ENCODE data around the gene ATP6V0D1.

ATP6V0D1 gene

DNA sequence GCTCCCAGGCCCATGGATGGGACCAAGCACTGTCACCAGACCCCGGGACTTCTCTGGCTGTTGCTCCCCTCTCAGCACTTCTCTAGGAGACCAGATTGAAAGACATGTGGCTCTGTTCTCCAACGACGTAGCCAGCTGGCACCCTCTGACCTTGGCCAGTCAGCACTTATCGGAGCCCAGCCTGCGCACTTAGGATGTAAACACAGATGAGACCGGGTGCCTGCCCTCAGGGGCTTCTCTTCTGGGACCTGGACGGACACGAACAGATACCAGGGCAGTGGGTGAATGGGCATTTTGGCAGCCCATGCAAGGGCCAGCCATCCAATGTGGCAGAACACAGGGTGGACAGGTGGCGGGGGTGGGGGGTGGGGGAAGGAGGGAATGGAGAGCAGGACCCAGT is 71.3 kb downstream of the ATP6V0D1 start:
- DNase-seq, result no peak

DNA sequence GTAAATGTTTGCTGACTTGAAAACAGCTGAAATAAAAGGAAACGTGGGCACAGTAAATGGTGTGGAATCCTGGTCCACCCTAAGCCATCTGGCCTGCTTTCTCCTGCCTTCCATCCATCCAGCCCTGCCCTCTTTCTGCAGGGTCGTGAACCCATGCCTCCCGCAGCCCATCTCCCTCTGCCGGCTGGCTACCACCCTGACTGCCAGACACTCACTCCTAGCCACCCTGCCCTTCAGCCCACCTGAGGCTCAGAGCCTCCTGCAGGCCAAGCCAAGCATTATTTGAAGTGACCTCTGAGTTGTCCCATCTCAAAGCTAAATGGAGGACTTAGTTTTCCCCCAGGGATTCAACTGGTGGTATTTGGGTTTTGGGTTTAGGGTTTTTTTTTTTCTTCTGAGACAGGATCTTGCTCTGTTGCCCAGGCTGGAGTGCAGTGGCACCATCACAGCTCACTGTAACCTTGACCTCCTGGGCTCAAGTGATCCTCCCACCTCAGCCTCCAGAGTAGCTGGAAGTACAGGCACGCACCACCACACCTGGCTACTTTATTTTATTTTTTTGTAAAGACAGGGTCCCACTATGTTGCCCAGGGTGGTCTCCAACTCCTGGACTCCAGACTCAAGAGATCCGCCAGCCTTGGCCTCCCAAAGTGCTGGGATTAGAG is 73.0 kb downstream of the ATP6V0D1 start:
- no peak for DNase-seq

GRCh38 chr16:67407176-67407787 is 73.7 kb downstream of the ATP6V0D1 start:
- no peak for DNase-seq

GRCh38 chr16:67406111-67406971 is 74.6 kb downstream of the ATP6V0D1 start:
- DNase-seq, result peak in 8 of 56 donors; percentile 15 to 37 (median 19)

DNA sequence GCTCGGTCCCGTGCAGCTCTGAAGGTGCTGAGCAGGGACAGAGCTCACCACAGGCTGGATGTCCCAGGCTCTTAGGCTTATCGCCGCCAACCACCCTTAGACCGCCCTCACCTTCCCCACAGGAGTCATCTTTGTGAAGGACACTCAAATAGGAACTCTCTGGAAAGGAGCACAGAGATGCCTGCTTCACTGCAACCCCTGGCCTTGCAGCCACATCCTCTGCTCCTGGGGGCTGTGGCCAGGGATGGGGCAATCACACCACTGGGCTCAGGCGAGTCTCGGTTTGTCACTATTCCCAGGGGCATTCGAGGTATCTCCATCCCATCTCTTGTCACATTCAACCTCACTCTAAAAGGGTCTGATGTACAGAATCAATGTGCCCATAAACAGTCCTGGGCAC is 75.6 kb downstream of the ATP6V0D1 start:
- DNase-seq, result no peak

DNA sequence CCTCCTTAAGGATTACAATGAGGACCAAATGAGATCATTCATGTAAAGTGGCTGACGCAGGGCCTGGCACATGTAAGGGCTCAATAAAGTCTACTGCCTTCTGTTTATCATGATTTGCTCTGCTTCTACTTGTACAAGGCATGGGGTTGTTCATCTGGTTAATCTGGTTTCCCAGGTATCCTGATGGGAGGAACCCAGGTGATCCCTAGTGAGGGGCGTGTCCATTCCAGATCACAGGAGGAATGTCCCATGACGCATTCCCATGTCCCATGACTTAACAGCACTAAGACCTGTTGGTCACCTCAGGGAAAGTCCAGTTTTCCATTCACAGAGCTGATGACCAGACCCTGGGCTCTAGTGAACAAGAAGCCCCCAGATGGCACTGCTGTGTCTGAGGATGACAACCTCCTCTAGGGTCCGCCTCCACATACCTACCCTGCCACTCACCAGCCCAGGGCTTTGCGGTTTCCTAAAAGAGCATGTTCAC is 76.2 kb downstream of the ATP6V0D1 start:
- DNase-seq, result no peak

DNA sequence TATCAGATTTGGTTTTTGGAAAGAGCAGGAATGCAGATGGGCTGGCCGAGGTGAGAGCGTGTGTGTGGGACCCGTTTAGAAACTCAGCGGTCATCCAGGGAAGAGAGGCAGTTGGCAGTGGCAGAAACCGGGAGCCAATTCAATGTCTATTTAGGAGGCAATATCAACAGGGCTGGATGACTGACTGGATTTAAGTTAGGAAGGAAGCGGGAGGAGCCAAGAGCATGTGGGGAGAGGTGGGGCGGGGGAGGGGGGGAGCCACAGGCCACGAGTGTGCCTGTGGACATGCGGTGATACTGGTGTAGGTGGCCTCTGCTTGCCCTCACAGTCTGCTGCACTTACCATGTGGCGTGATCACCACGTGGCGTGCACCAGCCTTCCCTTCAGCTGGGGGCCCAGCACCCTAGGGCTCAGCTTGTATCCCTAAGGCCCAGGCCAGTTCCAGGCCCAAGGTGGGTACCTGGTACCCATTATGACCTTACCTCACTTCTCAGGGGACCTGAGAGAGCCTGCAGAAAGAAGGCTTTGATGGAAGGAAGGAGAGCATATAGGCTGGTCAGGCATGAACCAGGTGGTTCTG is 76.9 kb downstream of the ATP6V0D1 start:
- no peak for DNase-seq

DNA sequence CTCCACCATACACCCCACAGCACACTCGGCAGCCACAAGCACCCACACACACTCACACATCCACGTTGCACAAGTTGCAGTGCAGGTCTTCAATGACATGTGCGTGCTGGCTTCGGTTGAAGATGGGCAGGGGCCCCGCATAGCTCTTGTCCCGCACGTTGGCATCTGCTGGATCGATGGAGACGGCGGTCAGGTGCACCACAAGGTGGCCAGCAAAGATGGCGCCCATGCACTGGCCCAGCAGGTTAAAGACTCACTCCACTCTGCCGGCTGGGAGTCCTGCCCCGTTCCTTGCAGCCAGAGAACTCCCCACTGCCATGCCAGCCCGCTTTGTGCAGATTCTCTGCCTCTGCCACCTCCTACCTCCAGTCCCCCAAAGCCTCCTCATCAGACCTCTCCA is 80.1 kb downstream of the ATP6V0D1 start:
- no peak for DNase-seq

GRCh38 chr16:67399749-67400704 is 80.9 kb downstream of the ATP6V0D1 start:
- no peak for DNase-seq

- peak in 24 of 56 donors; percentile 18 to 72 (median 39) for DNase-seq
Observed at GRCh38 chr16:67399218-67399733, 81.7 kb downstream of the ATP6V0D1 start.

GRCh38 chr16:67398546-67399217 is 82.3 kb downstream of the ATP6V0D1 start:
- DNase-seq, result no peak

DNA sequence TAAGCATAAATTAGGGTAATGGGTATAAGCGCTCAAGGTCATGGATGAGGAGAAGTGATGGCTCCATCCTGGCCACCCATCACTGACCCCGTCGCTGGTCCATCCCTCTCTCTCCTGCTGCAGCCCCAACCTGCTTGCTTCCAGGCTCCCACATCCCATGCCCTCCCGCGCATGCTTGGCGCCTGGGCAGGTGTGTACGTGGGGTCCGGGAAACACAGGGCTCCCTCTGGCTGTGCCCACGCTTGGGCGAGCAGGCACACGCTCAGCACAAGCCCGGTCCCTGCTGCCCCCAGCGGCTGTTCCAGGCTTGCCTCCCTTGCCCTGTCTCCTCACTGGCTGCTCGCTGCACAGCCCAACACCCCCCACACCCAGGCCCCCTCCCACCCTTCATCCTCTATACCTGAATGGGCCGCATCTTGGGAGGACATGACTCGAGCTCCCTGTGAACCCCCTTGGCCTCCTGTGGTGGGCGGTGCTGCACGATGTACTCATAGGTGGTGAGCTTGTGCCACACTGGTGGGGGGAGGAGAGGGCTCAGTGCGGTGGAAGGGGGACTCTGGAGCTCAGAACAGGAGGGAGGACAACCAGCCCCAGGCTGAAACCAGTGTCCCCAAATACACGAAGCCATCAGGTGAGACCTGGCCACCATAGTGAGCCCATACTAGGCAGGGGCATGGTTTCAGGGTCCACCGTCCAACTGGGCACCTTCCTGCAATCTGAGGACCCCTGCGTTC is 83.0 kb downstream of the ATP6V0D1 start:
- DNase-seq, result peak in 4 of 56 donors; percentile 13 to 24 (median 17)

DNA sequence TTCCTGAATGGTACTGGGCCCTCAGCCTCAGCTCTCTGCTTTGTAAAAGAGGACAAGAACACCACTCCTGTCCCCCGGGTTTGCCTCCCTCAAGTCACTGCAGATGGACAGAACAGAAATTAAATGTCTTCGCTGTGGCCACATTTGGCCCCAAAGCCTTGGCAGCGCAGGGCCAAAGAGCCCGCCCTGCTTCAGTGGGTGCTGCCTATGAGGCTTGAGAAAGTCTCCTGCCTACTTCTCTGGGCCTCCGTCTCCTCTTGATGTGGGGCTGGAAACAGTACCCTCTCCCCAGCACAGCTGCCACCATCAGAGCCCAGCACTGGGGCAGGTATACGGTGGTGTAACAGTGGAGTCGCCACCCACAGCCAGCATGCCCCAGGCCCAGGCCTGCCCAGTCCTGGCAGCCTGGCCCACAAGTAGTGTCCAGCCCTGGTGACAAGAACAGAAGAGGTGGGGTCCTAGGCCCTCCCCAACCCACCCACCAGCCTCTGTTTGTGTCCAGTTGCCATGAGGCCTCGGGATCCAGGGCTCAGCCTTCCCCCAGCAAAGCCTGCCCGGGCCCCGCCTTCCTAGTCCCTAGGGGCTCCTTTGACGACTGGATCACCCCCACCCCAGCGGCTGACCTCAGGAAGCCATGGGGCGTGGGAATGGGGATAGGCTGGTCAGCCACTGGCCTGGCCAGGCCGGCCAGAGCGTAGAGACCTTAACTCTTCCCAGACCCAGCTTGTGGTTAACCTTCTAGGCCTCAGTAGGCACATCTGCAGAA is 83.7 kb downstream of the ATP6V0D1 start:
- DNase-seq, result no peak

GRCh38 chr16:67396159-67397035 is 84.6 kb downstream of the ATP6V0D1 start:
- peak in 32 of 56 donors; percentile 16 to 80 (median 40) for DNase-seq

DNA sequence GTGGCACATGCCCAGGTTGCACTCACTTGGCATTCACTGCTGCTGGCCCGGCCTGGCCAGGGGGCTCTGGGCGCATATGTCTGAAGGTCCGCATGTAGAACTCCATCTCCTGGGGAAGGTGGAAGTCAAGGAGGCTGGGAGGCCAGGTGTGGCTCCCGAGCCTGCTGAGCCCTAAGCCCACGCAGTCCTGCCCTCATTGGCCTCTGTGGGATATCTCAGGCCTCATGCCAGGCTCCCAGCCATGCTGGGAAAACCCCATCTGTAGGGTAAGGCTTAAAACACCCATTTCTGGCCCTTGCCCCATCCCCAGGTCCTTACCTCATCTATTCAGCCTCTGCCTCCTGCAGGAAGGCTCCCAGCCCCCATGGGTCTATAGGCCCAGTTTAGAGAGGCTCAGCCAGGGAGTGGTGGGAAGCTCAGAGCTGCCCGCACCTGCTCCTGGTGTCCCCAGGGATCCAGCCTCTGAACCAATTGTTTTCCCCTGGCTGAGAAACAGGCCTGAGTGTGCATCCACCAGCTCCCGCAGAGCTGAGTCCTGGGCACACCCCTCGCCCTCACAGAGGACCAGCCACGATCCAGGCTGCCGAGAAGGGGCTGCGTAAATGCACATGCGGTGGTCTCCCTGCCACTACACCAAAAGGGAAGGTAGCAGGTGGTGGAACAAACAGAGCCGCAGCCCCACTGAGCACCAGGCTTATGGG is 85.3 kb downstream of the ATP6V0D1 start:
- DNase-seq, result no peak

DNA sequence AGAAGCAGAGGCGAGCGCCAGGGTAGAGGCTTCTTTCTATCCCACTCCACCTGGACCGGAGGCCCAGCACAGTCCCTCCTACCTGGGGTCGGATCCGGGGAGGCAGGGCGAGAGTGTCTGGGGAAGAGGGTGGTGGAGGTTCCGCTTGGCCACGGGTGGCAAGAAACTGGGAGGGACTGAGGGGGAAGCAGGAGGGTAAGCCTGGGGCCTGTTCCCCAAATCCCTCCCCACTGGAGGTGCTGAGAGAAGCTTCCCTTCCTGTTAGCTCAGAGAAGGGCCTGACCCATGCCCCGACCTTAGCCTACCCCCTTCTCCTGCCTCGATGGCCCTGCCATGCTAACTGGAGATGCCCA is 85.9 kb downstream of the ATP6V0D1 start:
- no peak for DNase-seq
